ENCODE results near the gene RPL27A.

DNA sequence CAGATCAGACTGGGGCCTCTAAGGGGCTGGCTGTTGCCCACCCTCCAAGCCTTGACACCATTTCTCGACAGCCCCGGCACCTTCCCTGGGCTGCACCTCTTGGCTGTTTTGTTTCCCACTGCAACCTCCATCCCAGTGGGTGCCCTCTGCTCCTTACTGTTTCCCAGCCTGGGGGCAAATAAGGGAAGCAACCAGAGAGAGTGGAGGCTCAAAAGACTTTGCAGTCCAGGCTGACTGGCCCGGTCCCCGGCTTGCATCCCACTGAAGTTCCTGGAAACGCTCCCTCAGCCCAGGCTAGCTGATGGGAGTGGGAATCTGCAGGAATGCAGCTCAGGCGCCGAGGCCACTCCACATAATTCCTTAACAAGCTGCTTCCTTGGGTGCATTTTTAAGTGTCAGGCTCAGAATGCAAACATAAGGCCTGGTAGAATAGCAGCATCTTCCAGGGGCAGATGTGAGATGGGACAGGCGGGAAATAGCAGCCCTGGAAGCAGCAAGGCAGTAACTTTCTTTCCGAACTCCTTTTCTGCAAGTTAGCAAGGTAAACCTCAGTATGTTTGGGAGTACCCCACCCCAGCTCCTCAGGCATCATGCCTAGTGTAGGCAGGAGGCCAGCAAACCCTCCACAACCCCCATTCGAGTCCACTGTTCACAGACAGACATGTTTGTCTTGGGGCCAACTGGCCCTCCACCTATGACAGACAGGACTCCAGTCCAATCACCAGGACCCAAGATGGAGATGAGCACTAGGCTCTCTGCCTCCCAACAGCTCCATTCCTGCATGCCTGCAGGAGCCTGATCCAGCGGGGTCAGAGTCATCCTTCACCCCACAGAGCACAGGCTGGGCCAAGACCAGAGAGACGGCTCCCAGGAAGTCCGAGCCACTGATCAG lies 39.3 kb downstream of the RPL27A start:
- TF ChIP-seq, protein P1, sequence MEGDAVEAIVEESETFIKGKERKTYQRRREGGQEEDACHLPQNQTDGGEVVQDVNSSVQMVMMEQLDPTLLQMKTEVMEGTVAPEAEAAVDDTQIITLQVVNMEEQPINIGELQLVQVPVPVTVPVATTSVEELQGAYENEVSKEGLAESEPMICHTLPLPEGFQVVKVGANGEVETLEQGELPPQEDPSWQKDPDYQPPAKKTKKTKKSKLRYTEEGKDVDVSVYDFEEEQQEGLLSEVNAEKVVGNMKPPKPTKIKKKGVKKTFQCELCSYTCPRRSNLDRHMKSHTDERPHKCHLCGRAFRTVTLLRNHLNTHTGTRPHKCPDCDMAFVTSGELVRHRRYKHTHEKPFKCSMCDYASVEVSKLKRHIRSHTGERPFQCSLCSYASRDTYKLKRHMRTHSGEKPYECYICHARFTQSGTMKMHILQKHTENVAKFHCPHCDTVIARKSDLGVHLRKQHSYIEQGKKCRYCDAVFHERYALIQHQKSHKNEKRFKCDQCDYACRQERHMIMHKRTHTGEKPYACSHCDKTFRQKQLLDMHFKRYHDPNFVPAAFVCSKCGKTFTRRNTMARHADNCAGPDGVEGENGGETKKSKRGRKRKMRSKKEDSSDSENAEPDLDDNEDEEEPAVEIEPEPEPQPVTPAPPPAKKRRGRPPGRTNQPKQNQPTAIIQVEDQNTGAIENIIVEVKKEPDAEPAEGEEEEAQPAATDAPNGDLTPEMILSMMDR (IDR thresholded peaks at IDR 0.05): no peak
- TF ChIP-seq, protein P2, sequence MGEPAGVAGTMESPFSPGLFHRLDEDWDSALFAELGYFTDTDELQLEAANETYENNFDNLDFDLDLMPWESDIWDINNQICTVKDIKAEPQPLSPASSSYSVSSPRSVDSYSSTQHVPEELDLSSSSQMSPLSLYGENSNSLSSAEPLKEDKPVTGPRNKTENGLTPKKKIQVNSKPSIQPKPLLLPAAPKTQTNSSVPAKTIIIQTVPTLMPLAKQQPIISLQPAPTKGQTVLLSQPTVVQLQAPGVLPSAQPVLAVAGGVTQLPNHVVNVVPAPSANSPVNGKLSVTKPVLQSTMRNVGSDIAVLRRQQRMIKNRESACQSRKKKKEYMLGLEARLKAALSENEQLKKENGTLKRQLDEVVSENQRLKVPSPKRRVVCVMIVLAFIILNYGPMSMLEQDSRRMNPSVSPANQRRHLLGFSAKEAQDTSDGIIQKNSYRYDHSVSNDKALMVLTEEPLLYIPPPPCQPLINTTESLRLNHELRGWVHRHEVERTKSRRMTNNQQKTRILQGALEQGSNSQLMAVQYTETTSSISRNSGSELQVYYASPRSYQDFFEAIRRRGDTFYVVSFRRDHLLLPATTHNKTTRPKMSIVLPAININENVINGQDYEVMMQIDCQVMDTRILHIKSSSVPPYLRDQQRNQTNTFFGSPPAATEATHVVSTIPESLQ (CRISPR knock-in tag; IDR thresholded peaks at IDR 0.05): no peak
- TF ChIP-seq GABPB1 (CRISPR knock-in tag; IDR thresholded peaks at IDR 0.05) (no peak), SMAD4 (CRISPR knock-in tag; IDR thresholded peaks at IDR 0.05) (no peak), TCF7 (CRISPR knock-in tag; IDR thresholded peaks at IDR 0.05; ENCODE audit: low read depth) (no peak), NFE2L1 (CRISPR knock-in tag; IDR thresholded peaks at IDR 0.05) (no peak), ZNF263 (CRISPR knock-in tag; IDR thresholded peaks at IDR 0.05; ENCODE audit: low read depth) (no peak), NR1H2 (CRISPR knock-in tag; IDR thresholded peaks at IDR 0.05) (no peak), TP53 (CRISPR knock-in tag; IDR thresholded peaks at IDR 0.05) (no peak)
- TF ChIP-seq, protein P3, sequence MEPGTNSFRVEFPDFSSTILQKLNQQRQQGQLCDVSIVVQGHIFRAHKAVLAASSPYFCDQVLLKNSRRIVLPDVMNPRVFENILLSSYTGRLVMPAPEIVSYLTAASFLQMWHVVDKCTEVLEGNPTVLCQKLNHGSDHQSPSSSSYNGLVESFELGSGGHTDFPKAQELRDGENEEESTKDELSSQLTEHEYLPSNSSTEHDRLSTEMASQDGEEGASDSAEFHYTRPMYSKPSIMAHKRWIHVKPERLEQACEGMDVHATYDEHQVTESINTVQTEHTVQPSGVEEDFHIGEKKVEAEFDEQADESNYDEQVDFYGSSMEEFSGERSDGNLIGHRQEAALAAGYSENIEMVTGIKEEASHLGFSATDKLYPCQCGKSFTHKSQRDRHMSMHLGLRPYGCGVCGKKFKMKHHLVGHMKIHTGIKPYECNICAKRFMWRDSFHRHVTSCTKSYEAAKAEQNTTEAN (CRISPR knock-in tag; IDR thresholded peaks at IDR 0.05): no peak
- TF ChIP-seq, protein P4, sequence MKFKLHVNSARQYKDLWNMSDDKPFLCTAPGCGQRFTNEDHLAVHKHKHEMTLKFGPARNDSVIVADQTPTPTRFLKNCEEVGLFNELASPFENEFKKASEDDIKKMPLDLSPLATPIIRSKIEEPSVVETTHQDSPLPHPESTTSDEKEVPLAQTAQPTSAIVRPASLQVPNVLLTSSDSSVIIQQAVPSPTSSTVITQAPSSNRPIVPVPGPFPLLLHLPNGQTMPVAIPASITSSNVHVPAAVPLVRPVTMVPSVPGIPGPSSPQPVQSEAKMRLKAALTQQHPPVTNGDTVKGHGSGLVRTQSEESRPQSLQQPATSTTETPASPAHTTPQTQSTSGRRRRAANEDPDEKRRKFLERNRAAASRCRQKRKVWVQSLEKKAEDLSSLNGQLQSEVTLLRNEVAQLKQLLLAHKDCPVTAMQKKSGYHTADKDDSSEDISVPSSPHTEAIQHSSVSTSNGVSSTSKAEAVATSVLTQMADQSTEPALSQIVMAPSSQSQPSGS (CRISPR knock-in tag; IDR thresholded peaks at IDR 0.05; ENCODE audit: borderline replicate concordance, low read depth): no peak
